Right cardiac atrium (tissue), 5 donors: ENCODE measurements around the gene PGK2. TPM values are rescaled to one million over a fixed set of nuclear protein-coding genes. Genes with fewer than 3 reads are reported as not detected.
"Not testable (repeated sequence)": the region's sequence is repeated elsewhere in the genome, so short reads cannot be mapped to it uniquely, and the experiment has no call there.

ENCODE experiments used
- ATAC-seq, 2 donors: fragments of 200-7000 bp; cut with Tn5 transposase; one replicate each; pipeline versions ENCODE4 v1.8.0 to v1.9.1; 2020; ENCODE audit warnings: moderate library complexity in 2 of 2, mild to moderate bottlenecking in 1 of 2
- DNase-seq, 3 donors: peaks; one replicate each; pipeline ENCODE4 v3.0.0-alpha.2; 2020
- H3K27ac ChIP-seq: one replicate; pipeline ENCODE4 v1.5.1; 2013; ENCODE audit warnings: mild to moderate bottlenecking, low read length, control low read depth, moderate library complexity
- H3K27me3 ChIP-seq: one replicate; pipeline ENCODE4 v1.6.1; 2013; ENCODE audit not compliant: control insufficient read depth, insufficient read depth
- H3K4me1 ChIP-seq: one replicate; pipeline ENCODE4 v1.6.1; 2013; ENCODE audit warnings: low read length; ENCODE audit not compliant: control insufficient read depth, insufficient read depth
- H3K4me3 ChIP-seq: one replicate; pipeline ENCODE4 v1.5.1; 2013; ENCODE audit warnings: low read length, control low read depth
- H3K9me3 ChIP-seq: one replicate; pipeline ENCODE4 v1.6.1; 2013; ENCODE audit warnings: low read length; ENCODE audit not compliant: control insufficient read depth
- WGBS: extraction: QIAGEN DNeasy Blood & Tissue Kit; methylation state at CpG from one replicate; pipeline ENCODE4 v1.1.7; 2013; 5-methylcytosine and 5-hydroxymethylcytosine counted together
- intact Hi-C, 4 donors: fragments of 100-400 bp; cut with DNase I; formaldehyde crosslinking; loops; one replicate each; pipeline versions ENCODE4 v1.11.0 to v1.14.0; 2022 to 2023
- long read RNA-seq, 4 donors: library from polyadenylated mRNA; unstranded; transcript quantifications; one replicate each; pipeline ENCODE4 v2.0.0, GENCODE V29; 2020 to 2021
- polyA plus RNA-seq: library from polyadenylated mRNA; stranded (reverse); fragments of 200-250 nt; gene quantifications from one replicate; pipeline ENCODE4 v1.2.3, GENCODE V29; 2013
- total RNA-seq, 4 donors: library from RNA; stranded (reverse); fragmentation: NEBNext Ultra II Directional; extraction: Animal tissue kit (Norgen Biotek cat#: 25700); gene quantifications; one replicate each; pipeline ENCODE4 v1.2.1, GENCODE V29; 2021
- donor health status: healthy with polysubstance abuse.
- donor health status: DM: no; HTN: yes; CAD: no.
- donor health status: DM: no; HTN: no; CAD: no.
- donor health status: DM: no; HTN: yes; CAD: no; lungs with severe emphysema.
- donor health status: DM: yes; HTN: yes; CAD: no.

PGK2 gene
- total RNA-seq (not detected), polyA plus RNA-seq (not detected)
- long read RNA-seq, donor 1 = 0 reads
- long read RNA-seq, donor 2 = 0 reads
- long read RNA-seq, donor 3 = 0 reads
- long read RNA-seq, donor 4 = 0 reads

DNA sequence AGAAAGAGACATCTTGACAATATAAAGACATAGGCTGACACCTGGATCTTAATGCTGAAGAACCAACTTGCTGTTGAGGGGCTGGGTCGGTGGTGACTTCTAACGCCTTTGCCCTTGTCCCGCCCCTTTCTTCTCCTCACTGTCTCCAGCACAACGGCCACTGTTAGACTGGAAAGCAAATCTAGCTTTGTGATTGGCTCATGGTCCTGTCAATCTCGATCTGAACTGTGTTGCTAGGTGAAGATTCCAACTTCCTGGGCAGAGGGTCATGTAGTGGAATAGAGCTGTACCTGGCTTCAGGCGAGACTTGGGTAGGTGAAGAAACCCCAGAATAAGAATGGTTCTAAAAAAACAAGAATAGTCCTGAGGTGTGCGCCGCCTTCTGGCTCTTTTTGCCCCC lies at the start of gene PGK2:
TSS of gene PGK2 (minus strand) at position 110 of the 400 bp plus-strand sequence. CDS start at position 12, 98 bp downstream.
- H3K27ac ChIP-seq = no peak within 1 kb of the TSS
- 84% methylated on average over 8 of the region's 8 CpGs for WGBS
- H3K9me3 ChIP-seq = no peaks in the 10 kb centered on the region
- no peak for DNase-seq
- intact Hi-C loops = no loop called here
- no peaks in the 10 kb centered on the region for H3K27me3 ChIP-seq
- no peak for ATAC-seq
- H3K4me1 ChIP-seq = no peaks in the 10 kb centered on the region
- H3K4me3 ChIP-seq = no peak within 1 kb of the TSS

DNA sequence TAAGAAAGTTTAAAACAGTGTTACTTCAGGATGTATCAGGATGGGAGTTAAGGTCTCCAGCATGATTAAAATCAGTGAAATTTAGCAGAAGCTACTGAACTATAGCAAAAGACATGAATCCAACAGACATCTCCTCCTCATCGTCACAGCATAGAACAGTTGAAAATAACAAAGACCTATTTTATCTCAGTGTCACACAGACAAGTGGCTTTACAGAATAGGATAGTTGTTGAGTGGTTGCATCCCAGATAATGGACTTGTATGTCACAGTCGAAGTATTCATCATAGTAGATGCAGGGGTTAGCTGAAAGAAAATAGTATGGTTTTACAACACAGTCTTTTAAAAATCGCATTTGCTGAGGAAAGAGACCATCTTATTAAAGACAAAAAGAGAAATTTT lies 48.1 kb upstream of the PGK2 start:
- no peak for ATAC-seq
- Histone ChIP-seq H3K9me3 (no peaks in the 10 kb centered on the region), H3K27ac (no peak overlapping the region), H3K27me3 (no peaks in the 10 kb centered on the region), H3K4me1 (no peaks in the 10 kb centered on the region), H3K4me3 (no peak overlapping the region)
- 62% methylated on average over 3 of the region's 3 CpGs for WGBS
- intact Hi-C loops = no loop called here
- no peak for DNase-seq

DNA sequence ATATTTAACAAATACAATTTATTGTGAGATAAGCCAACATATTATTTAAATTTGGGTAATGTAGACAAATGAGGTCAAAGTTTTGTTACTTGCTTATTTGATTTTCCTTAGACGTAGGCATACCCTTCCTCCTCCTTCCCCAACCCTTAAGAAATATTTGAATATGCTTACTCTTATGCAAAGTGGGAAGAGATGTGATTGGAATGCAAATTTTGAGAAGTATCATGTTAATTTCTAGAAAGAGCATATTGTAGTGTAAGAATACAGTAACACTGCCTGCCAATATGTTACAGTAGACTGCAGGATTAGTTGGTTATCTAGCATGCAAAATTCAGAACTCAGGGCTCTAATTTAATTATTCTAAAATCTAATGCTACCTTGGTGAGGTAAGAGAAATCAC lies 46.3 kb upstream of the PGK2 start:
- H3K27ac ChIP-seq = no peak overlapping the region
- WGBS = 82% methylated on average over 1 of the region's 1 CpG
- no peaks in the 10 kb centered on the region for H3K4me1 ChIP-seq
- no peak for DNase-seq
- no peaks in the 10 kb centered on the region for H3K9me3 ChIP-seq
- H3K27me3 ChIP-seq = no peaks in the 10 kb centered on the region
- ATAC-seq = no peak
- intact Hi-C loops = no loop called here
- H3K4me3 ChIP-seq = no peak overlapping the region

- H3K4me3 ChIP-seq = no peak overlapping the region
- no peak for DNase-seq
- H3K9me3 ChIP-seq = no peaks in the 10 kb centered on the region
- H3K4me1 ChIP-seq = no peaks in the 10 kb centered on the region
- WGBS = 55% methylated on average over 5 of the region's 5 CpGs
- no peak for ATAC-seq
- no peak overlapping the region for H3K27ac ChIP-seq
- no peaks in the 10 kb centered on the region for H3K27me3 ChIP-seq
- intact Hi-C loops = no loop called here
Measured at GRCh38 chr6:49826743-49827406, 39.8 kb upstream of the PGK2 start.

- H3K4me1 ChIP-seq = no peaks in the 10 kb centered on the region
- no peak for DNase-seq
- H3K4me3 ChIP-seq = no peak overlapping the region
- no peaks in the 10 kb centered on the region for H3K27me3 ChIP-seq
- H3K9me3 ChIP-seq = no peaks in the 10 kb centered on the region
- WGBS = 92% methylated on average over 2 of the region's 2 CpGs
- intact Hi-C loops = no loop called here
- no peak for ATAC-seq
- no peak overlapping the region for H3K27ac ChIP-seq
Measured at GRCh38 chr6:49815166-49815565, 28.1 kb upstream of the PGK2 start.

GRCh38 chr6:49813248-49813647 lies 26.2 kb upstream of the PGK2 start:
- Histone ChIP-seq H3K4me3 (no peak overlapping the region), H3K27ac (no peak overlapping the region), H3K4me1 (no peaks in the 10 kb centered on the region), H3K9me3 (no peaks in the 10 kb centered on the region), H3K27me3 (no peaks in the 10 kb centered on the region)
- DNase-seq = no peak
- no peak for ATAC-seq
- intact Hi-C loops = no loop called here
- 72% methylated on average over 2 of the region's 2 CpGs for WGBS

- H3K4me3 ChIP-seq = no peak overlapping the region
- intact Hi-C loops = no loop called here
- H3K27ac ChIP-seq = no peak overlapping the region
- DNase-seq = no peak
- ATAC-seq = no peak
- no peaks in the 10 kb centered on the region for H3K4me1 ChIP-seq
- H3K27me3 ChIP-seq = no peaks in the 10 kb centered on the region
- no peaks in the 10 kb centered on the region for H3K9me3 ChIP-seq
- WGBS = 88% methylated on average over 4 of the region's 4 CpGs
Measured at GRCh38 chr6:49806145-49806544, 19.1 kb upstream of the PGK2 start.

- H3K4me1 ChIP-seq = no peaks in the 10 kb centered on the region
- H3K9me3 ChIP-seq = no peaks in the 10 kb centered on the region
- DNase-seq (no peak), ATAC-seq (no peak)
- WGBS = 55% methylated on average over 3 of the region's 3 CpGs
- no peak overlapping the region for H3K4me3 ChIP-seq
- H3K27me3 ChIP-seq = no peaks in the 10 kb centered on the region
- intact Hi-C loops = no loop called here
- no peak overlapping the region for H3K27ac ChIP-seq
Measured at GRCh38 chr6:49805246-49805645, 18.2 kb upstream of the PGK2 start.

GRCh38 chr6:49801525-49801924 lies 14.4 kb upstream of the PGK2 start:
- no peaks in the 10 kb centered on the region for H3K9me3 ChIP-seq
- no peak overlapping the region for H3K4me3 ChIP-seq
- ATAC-seq (no peak), DNase-seq (no peak)
- no peaks in the 10 kb centered on the region for H3K4me1 ChIP-seq
- intact Hi-C loops = no loop called here
- no peaks in the 10 kb centered on the region for H3K27me3 ChIP-seq
- WGBS = 95% methylated on average over 8 of the region's 8 CpGs
- H3K27ac ChIP-seq = no peak overlapping the region

GRCh38 chr6:49799090-49799489 lies 12.0 kb upstream of the PGK2 start:
- ATAC-seq (no peak), DNase-seq (no peak)
- WGBS = 85% methylated on average over 1 of the region's 1 CpG
- Histone ChIP-seq H3K9me3 (no peaks in the 10 kb centered on the region), H3K27ac (no peak overlapping the region), H3K4me3 (no peak overlapping the region), H3K4me1 (no peaks in the 10 kb centered on the region), H3K27me3 (no peaks in the 10 kb centered on the region)
- intact Hi-C loops = no loop called here

DNA sequence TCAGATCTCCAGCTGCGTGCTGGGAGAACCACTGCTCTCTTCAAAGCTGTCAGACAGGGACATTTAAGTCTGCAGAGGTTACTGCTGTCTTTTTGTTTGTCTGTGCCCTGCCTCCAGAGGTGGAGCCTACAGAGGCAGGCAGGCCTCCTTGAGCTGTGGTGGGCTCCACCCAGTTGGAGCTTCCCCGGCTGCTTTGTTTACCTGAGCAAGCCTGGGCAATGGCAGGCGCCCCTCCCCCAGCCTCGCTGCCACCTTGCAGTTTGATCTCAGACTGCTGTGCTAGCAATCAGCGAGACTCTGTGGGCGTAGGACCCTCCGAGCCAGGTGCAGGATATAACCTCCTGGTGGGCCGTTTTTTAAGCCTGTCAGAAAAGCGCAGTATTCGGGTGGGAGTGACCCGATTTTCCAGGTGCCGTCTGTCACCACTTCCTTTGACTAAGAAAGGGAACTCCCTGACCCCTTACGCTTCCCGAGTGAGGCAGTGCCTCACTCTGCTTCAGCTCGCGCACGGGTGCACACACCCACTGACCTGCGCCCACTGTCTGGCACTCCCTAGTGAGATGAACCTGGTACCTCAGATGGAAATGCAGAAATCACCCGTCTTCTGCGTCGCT lies 9.9 kb upstream of the PGK2 start:
- H3K9me3 ChIP-seq, H3K4me3 ChIP-seq, H3K27me3 ChIP-seq, ATAC-seq, H3K27ac ChIP-seq, H3K4me1 ChIP-seq, DNase-seq, intact Hi-C loops: not testable (repeated sequence)
- WGBS = 80% methylated on average over 21 of the region's 21 CpGs
